RWPE2 (cell line): Measurements from ENCODE around the gene ENTPD6.
A peak's percentile ranks its signal among the peaks of the same experiment; 100 is the strongest.

ENCODE experiments used
- ATAC-seq: fragments of 200-7000 bp; cut with Tn5 transposase; 3 replicates; pipeline ENCODE4 v1.9.1; 2021; ENCODE audit warnings: low read depth
- DNase-seq: peaks from one replicate; pipeline ENCODE4 v3.0.0-alpha.2; 2020; ENCODE audit warnings: low spot score
- H3K27ac ChIP-seq: fragments of 450-650 bp; 2 replicates; pipeline ENCODE4 v1.5.1; 2017; ENCODE audit warnings: mild to moderate bottlenecking; ENCODE audit not compliant: poor library complexity, severe bottlenecking
- H3K27me3 ChIP-seq: fragments of 250-450 bp; sonication (Bioruptor Pico); 2 replicates; pipeline ENCODE4 v1.5.1; 2021; ENCODE audit warnings: mild to moderate bottlenecking, moderate library complexity; ENCODE audit not compliant: insufficient read depth, poor library complexity, severe bottlenecking
- H3K36me3 ChIP-seq: fragments of 250-450 bp; sonication (Bioruptor Pico); 2 replicates; pipeline ENCODE4 v1.5.1; 2020; ENCODE audit warnings: low read depth, mild to moderate bottlenecking, moderate library complexity
- H3K4me1 ChIP-seq: fragments of 250-450 bp; sonication (Bioruptor Pico); 2 replicates; pipeline ENCODE4 v1.5.1; 2021; ENCODE audit warnings: mild to moderate bottlenecking, moderate library complexity; ENCODE audit not compliant: insufficient read depth, poor library complexity, severe bottlenecking
- H3K4me3 ChIP-seq: fragments of 250-450 bp; sonication (Bioruptor Pico); 2 replicates; pipeline ENCODE4 v1.5.1; 2021; ENCODE audit warnings: mild to moderate bottlenecking, moderate library complexity; ENCODE audit not compliant: severe bottlenecking
- H3K9me3 ChIP-seq: fragments of 250-450 bp; sonication (Bioruptor Pico); 2 replicates; pipeline ENCODE4 v1.5.1; 2021; ENCODE audit warnings: mild to moderate bottlenecking, moderate library complexity; ENCODE audit not compliant: severe bottlenecking
- CTCF ChIP-seq: fragments of 450-650 bp; IDR thresholded peaks from one replicate; pipeline ENCODE4 v1.5.1; 2017; ENCODE audit warnings: mild to moderate bottlenecking, moderate library complexity; ENCODE audit not compliant: poor library complexity, severe bottlenecking

Gene ENTPD6

GRCh38 chr20:25195014-25195961, at the start of gene ENTPD6:
ENTPD6 (plus strand) TSS chr20:25195712; CDS start chr20:25206537, 10,825 bp downstream.
- Histone ChIP-seq H3K4me3 (peak within 1 kb of the TSS; percentile 69), H3K27me3 (no peaks in the 10 kb centered on the region), H3K4me1 (no peaks in the 10 kb centered on the region), H3K27ac (peak within 1 kb of the TSS; percentile 53), H3K36me3 (peaks cover 9% of the 10 kb centered on the region; the same call in 1 of the 2 replicates), H3K9me3 (no peaks in the 10 kb centered on the region)
- peak; percentile 74 for ATAC-seq
- peak; percentile 87 for DNase-seq
- TF ChIP-seq CTCF, result peak; percentile 41

DNA sequence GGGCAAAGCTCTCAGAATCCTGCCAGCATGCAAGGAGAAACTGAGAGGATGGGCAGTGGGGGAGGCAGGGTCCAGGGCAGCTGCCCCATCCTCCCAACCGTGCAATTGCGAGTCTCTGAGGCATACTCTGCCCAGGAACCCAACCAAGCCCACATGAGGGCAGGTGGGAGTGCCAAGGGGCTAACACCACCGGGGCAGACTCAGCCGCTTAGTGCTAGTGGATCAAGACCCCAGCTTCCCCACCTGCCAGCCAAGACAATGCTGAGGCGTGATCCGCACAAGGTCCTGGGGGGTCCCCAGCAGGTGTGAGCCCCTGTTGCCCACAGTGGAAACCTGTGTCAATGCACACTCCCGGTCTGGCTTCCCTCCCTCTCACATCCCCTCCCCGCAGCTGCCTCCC, 48.5 kb upstream of the ENTPD6 start:
- DNase-seq (no peak), ATAC-seq (no peak)
- no peak for TF ChIP-seq CTCF
- no peaks in the 10 kb centered on the region for H3K36me3 ChIP-seq
- H3K27ac ChIP-seq, result no peak overlapping the region
- no peaks in the 10 kb centered on the region for H3K4me1 ChIP-seq
- no peak overlapping the region for H3K4me3 ChIP-seq
- peaks cover 3% of the 10 kb centered on the region for H3K27me3 ChIP-seq
- H3K9me3 ChIP-seq, result no peaks in the 10 kb centered on the region

GRCh38 chr20:25147716-25148115, 47.8 kb upstream of the ENTPD6 start:
- ATAC-seq (no peak), DNase-seq (no peak)
- no peaks in the 10 kb centered on the region for H3K9me3 ChIP-seq

GRCh38 chr20:25148181-25148981, 47.1 kb upstream of the ENTPD6 start:
- DNase-seq (no peak), ATAC-seq (peak; percentile 65)
- H3K4me3 ChIP-seq, result no peak overlapping the region
- no peaks in the 10 kb centered on the region for H3K9me3 ChIP-seq
- TF ChIP-seq CTCF, result no peak
- peaks cover 3% of the 10 kb centered on the region for H3K27me3 ChIP-seq
- no peak overlapping the region for H3K27ac ChIP-seq
- H3K4me1 ChIP-seq, result no peaks in the 10 kb centered on the region
- H3K36me3 ChIP-seq, result no peaks in the 10 kb centered on the region

More at GRCh38 chr20:25147716-25148115, 47.8 kb upstream of the ENTPD6 start:
- Histone ChIP-seq H3K27me3 (peaks cover 3% of the 10 kb centered on the region), H3K4me1 (no peaks in the 10 kb centered on the region), H3K4me3 (no peak overlapping the region), H3K27ac (no peak overlapping the region), H3K36me3 (no peaks in the 10 kb centered on the region)
- no peak for TF ChIP-seq CTCF
